WTC11 (cell line): ENCODE data around the gene TOB2. TPM values are rescaled to one million over a fixed set of nuclear protein-coding genes. Genes with fewer than 3 reads are reported as not detected.
A peak's percentile ranks its signal among the peaks of the same experiment; 100 is the strongest.

Experiments used
- ATAC-seq: fragments of 200-7000 bp; cut with Tn5 transposase; 2 replicates; pipeline ENCODE4 v1.10.0; 2021; ENCODE audit warnings: mild to moderate bottlenecking, moderate library complexity
- CTCF ChIA-PET: fragments of 300-600 bp; sonication (Branson Sonifier 250); formaldehyde crosslinking; loops from one replicate; lab custom pipeline; 2021; ENCODE audit warnings: antibody characterized with exemption; lab: Charles Lee
- POLR2A ChIA-PET: fragments of 350-600 bp; sonication (Branson Sonifier 250); formaldehyde crosslinking; loops from one replicate; lab custom pipeline; 2021; ENCODE audit warnings: antibody characterized with exemption; lab: Charles Lee
- DNase-seq: peaks from one replicate; pipeline ENCODE4 v3.0.0; 2021; ENCODE audit warnings: low spot score
- H3K27ac Mint-ChIP-seq: 2 replicates; pipeline ENCODE4 v1.8.0; 2021; ENCODE audit warnings: mixed read lengths
- H3K27me3 Mint-ChIP-seq: 2 replicates; pipeline ENCODE4 v1.8.0; 2021; ENCODE audit warnings: low read depth, mild to moderate bottlenecking, moderate library complexity, mixed read lengths
- H3K36me3 Mint-ChIP-seq: 2 replicates; pipeline ENCODE4 v1.8.0; 2021; ENCODE audit warnings: mixed read lengths
- H3K4me1 Mint-ChIP-seq: 2 replicates; pipeline ENCODE4 v1.8.0; 2022; ENCODE audit warnings: mixed read lengths
- H3K4me3 Mint-ChIP-seq: 2 replicates; pipeline ENCODE4 v1.8.0; 2021; ENCODE audit warnings: mild to moderate bottlenecking, moderate library complexity, mixed read lengths
- H3K9me3 Mint-ChIP-seq: 2 replicates; pipeline ENCODE4 v1.8.0; 2021; ENCODE audit warnings: mixed read lengths
- ATF1 ChIP-seq: sonication (generic); formaldehyde crosslinking; IDR thresholded peaks from 2 replicates; pipeline ENCODE4 v1.8.1; 2023; ENCODE audit warnings: mild to moderate bottlenecking, moderate library complexity, missing genetic modification reagents
- GABPB1 ChIP-seq: sonication (generic); formaldehyde crosslinking; IDR thresholded peaks from 2 replicates; pipeline ENCODE4 v1.8.1; 2023; ENCODE audit warnings: mild to moderate bottlenecking, missing genetic modification reagents
- GTF2I ChIP-seq: fragments of 250-450 bp; sonication (Bioruptor Pico); conservative IDR thresholded peaks from 2 replicates; pipeline ENCODE4 v1.4.0; 2021; ENCODE audit warnings: mild to moderate bottlenecking
- IRF1 ChIP-seq: sonication (generic); formaldehyde crosslinking; IDR thresholded peaks from 2 replicates; pipeline ENCODE4 v1.8.0; 2023; ENCODE audit warnings: missing genetic modification reagents
- NFE2L1 ChIP-seq: sonication (generic); formaldehyde crosslinking; IDR thresholded peaks from 2 replicates; pipeline ENCODE4 v1.8.1; 2023; ENCODE audit warnings: missing genetic modification reagents
- OVOL2 ChIP-seq: fragments of 250-450 bp; sonication (Bioruptor Pico); IDR thresholded peaks from 2 replicates; pipeline ENCODE4 v1.9.0; 2021; ENCODE audit warnings: mild to moderate bottlenecking, borderline replicate concordance
- PRRX2 ChIP-seq: fragments of 250-450 bp; sonication (Bioruptor Pico); IDR thresholded peaks from 2 replicates; pipeline ENCODE4 v1.8.0; 2021; ENCODE audit warnings: mild to moderate bottlenecking
- RORB ChIP-seq: fragments of 250-450 bp; sonication (Bioruptor Pico); IDR thresholded peaks from 2 replicates; pipeline ENCODE4 v1.9.0; 2021; ENCODE audit warnings: mild to moderate bottlenecking
- SMAD3 ChIP-seq: sonication (generic); formaldehyde crosslinking; IDR thresholded peaks from 2 replicates; pipeline ENCODE4 v1.8.0; 2022; ENCODE audit warnings: missing genetic modification reagents, mild to moderate bottlenecking, borderline replicate concordance
- SOX15 ChIP-seq: fragments of 250-450 bp; sonication (Bioruptor Pico); IDR thresholded peaks from 2 replicates; pipeline ENCODE4 v1.9.0; 2021; ENCODE audit warnings: mild to moderate bottlenecking
- TEAD4 ChIP-seq: sonication (generic); formaldehyde crosslinking; IDR thresholded peaks from 2 replicates; pipeline ENCODE4 v1.8.0; 2022; ENCODE audit warnings: mild to moderate bottlenecking, missing genetic modification reagents
- ZBTB43 ChIP-seq: sonication (generic); formaldehyde crosslinking; IDR thresholded peaks from 2 replicates; pipeline ENCODE4 v1.8.1; 2023; ENCODE audit warnings: mild to moderate bottlenecking, missing genetic modification reagents
- ZNF263 ChIP-seq: sonication (generic); formaldehyde crosslinking; IDR thresholded peaks from 2 replicates; pipeline ENCODE4 v1.8.1; 2022; ENCODE audit warnings: low read depth, mild to moderate bottlenecking, moderate library complexity, missing genetic modification reagents
- ZNF396 ChIP-seq: fragments of 250-450 bp; sonication (Bioruptor Pico); IDR thresholded peaks from 2 replicates; pipeline ENCODE4 v1.8.0; 2021; ENCODE audit warnings: mild to moderate bottlenecking, moderate library complexity, borderline replicate concordance
- ZNF416 ChIP-seq: fragments of 250-450 bp; sonication (Bioruptor Pico); IDR thresholded peaks from 2 replicates; pipeline ENCODE4 v1.9.0; 2021; ENCODE audit warnings: mild to moderate bottlenecking, inconsistent platforms
- ZNF423 ChIP-seq: fragments of 250-450 bp; sonication (Bioruptor Pico); IDR thresholded peaks from 2 replicates; pipeline ENCODE4 v2.1.2; 2022; ENCODE audit warnings: mild to moderate bottlenecking, moderate library complexity
- total RNA-seq: library from RNA; stranded (reverse); gene quantifications from 3 replicates; pipeline ENCODE4 v1.2.3, GENCODE V29; 2021
- TF ChIP-seq, protein P1 (sequence below): sonication (generic); formaldehyde crosslinking; IDR thresholded peaks from 2 replicates; pipeline ENCODE4 v1.8.0; 2022; ENCODE audit warnings: mild to moderate bottlenecking, missing genetic modification reagents
- TF ChIP-seq, protein P2 (sequence below): sonication (generic); formaldehyde crosslinking; IDR thresholded peaks from 2 replicates; pipeline ENCODE4 v1.8.0; 2023; ENCODE audit warnings: missing genetic modification reagents, mild to moderate bottlenecking, borderline replicate concordance
- TF ChIP-seq, protein P3 (sequence below): fragments of 250-450 bp; sonication (Bioruptor Pico); IDR thresholded peaks from 2 replicates; pipeline ENCODE4 v1.8.0; 2021; ENCODE audit warnings: mild to moderate bottlenecking
- TF ChIP-seq, protein P4 (sequence below): sonication (generic); formaldehyde crosslinking; IDR thresholded peaks from 2 replicates; pipeline ENCODE4 v1.8.1; 2023; ENCODE audit warnings: mild to moderate bottlenecking, missing genetic modification reagents, moderate library complexity
- TF ChIP-seq, protein P5 (sequence below): sonication (generic); formaldehyde crosslinking; IDR thresholded peaks from 2 replicates; pipeline ENCODE4 v1.8.1; 2023; ENCODE audit warnings: mild to moderate bottlenecking, moderate library complexity, missing genetic modification reagents

TOB2 gene
- total RNA-seq, 1 experiment from 2014 or later = 46.6 TPM

GRCh38 chr22:41431656-41432055 lies 14.9 kb downstream of the TOB2 start:
- no peak overlapping the region for H3K4me3 Mint-ChIP-seq
- TF ChIP-seq, protein P1, sequence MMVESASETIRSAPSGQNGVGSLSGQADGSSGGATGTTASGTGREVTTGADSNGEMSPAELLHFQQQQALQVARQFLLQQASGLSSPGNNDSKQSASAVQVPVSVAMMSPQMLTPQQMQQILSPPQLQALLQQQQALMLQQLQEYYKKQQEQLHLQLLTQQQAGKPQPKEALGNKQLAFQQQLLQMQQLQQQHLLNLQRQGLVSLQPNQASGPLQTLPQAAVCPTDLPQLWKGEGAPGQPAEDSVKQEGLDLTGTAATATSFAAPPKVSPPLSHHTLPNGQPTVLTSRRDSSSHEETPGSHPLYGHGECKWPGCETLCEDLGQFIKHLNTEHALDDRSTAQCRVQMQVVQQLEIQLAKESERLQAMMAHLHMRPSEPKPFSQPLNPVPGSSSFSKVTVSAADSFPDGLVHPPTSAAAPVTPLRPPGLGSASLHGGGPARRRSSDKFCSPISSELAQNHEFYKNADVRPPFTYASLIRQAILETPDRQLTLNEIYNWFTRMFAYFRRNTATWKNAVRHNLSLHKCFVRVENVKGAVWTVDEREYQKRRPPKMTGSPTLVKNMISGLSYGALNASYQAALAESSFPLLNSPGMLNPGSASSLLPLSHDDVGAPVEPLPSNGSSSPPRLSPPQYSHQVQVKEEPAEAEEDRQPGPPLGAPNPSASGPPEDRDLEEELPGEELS (CRISPR knock-in tag) = 0 out of 2 replicates have a peak, but pooled peaks have one; percentile 30
- TF ChIP-seq, protein P2, sequence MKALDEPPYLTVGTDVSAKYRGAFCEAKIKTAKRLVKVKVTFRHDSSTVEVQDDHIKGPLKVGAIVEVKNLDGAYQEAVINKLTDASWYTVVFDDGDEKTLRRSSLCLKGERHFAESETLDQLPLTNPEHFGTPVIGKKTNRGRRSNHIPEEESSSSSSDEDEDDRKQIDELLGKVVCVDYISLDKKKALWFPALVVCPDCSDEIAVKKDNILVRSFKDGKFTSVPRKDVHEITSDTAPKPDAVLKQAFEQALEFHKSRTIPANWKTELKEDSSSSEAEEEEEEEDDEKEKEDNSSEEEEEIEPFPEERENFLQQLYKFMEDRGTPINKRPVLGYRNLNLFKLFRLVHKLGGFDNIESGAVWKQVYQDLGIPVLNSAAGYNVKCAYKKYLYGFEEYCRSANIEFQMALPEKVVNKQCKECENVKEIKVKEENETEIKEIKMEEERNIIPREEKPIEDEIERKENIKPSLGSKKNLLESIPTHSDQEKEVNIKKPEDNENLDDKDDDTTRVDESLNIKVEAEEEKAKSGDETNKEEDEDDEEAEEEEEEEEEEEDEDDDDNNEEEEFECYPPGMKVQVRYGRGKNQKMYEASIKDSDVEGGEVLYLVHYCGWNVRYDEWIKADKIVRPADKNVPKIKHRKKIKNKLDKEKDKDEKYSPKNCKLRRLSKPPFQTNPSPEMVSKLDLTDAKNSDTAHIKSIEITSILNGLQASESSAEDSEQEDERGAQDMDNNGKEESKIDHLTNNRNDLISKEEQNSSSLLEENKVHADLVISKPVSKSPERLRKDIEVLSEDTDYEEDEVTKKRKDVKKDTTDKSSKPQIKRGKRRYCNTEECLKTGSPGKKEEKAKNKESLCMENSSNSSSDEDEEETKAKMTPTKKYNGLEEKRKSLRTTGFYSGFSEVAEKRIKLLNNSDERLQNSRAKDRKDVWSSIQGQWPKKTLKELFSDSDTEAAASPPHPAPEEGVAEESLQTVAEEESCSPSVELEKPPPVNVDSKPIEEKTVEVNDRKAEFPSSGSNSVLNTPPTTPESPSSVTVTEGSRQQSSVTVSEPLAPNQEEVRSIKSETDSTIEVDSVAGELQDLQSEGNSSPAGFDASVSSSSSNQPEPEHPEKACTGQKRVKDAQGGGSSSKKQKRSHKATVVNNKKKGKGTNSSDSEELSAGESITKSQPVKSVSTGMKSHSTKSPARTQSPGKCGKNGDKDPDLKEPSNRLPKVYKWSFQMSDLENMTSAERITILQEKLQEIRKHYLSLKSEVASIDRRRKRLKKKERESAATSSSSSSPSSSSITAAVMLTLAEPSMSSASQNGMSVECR = no peak
- CTCF ChIA-PET = interaction anchor here (0.7 to 1.0 kb wide), 2 partner anchors 61 to 85 kb away, joined by 3 read pairs; no protein-coding TSS in a partner anchor
- 0 out of 2 replicates have a peak, but pooled peaks have one; percentile 10 for ATAC-seq
- POLR2A ChIA-PET = interaction anchor here (0.7 kb wide), 1 partner anchor 12 kb away, joined by 5 read pairs; no protein-coding TSS in a partner anchor
- no peak for DNase-seq
- peak overlapping the region; percentile 43; the same call in 1 of the 2 replicates for H3K27ac Mint-ChIP-seq
- H3K36me3 Mint-ChIP-seq = peaks cover 16% of the 10 kb centered on the region
- no peaks in the 10 kb centered on the region for H3K27me3 Mint-ChIP-seq
- no peaks in the 10 kb centered on the region for H3K9me3 Mint-ChIP-seq
- H3K4me1 Mint-ChIP-seq = no peaks in the 10 kb centered on the region

DNA sequence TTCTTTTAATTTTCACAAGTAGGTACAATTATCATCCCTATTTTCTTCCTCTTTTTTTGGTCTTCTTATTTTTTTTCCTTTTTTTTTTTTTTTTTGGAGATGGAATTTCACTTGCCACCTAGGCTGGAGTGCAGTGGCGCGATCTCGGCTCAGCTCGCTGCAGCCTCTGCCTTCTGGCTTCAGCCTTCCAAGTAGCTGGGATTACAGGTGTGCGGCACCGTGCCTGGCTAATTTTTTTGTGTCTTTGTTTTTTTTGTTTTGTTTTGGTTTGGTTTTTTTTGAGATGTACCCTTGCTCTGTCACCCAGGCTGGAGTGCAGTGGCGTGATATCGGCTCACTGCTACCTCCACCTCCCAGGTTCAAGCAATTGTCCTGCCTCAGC lies 16.7 kb downstream of the TOB2 start:
- CTCF ChIA-PET = no interaction called here
- H3K4me1 Mint-ChIP-seq = peaks cover 3% of the 10 kb centered on the region; the same call in 1 of the 2 replicates
- POLR2A ChIA-PET = no interaction called here
- TF ChIP-seq, protein P3, sequence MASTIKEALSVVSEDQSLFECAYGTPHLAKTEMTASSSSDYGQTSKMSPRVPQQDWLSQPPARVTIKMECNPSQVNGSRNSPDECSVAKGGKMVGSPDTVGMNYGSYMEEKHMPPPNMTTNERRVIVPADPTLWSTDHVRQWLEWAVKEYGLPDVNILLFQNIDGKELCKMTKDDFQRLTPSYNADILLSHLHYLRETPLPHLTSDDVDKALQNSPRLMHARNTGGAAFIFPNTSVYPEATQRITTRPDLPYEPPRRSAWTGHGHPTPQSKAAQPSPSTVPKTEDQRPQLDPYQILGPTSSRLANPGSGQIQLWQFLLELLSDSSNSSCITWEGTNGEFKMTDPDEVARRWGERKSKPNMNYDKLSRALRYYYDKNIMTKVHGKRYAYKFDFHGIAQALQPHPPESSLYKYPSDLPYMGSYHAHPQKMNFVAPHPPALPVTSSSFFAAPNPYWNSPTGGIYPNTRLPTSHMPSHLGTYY (CRISPR knock-in tag) = no peak
- TF ChIP-seq OVOL2 (CRISPR knock-in tag) (no peak), GTF2I (CRISPR knock-in tag) (no peak), ZNF263 (CRISPR knock-in tag) (no peak), NFE2L1 (CRISPR knock-in tag) (no peak), TEAD4 (CRISPR knock-in tag) (no peak), PRRX2 (CRISPR knock-in tag) (no peak), ZNF416 (CRISPR knock-in tag) (no peak), RORB (no peak), ATF1 (no peak), ZBTB43 (CRISPR knock-in tag) (no peak), GABPB1 (CRISPR knock-in tag) (no peak), SMAD3 (CRISPR knock-in tag) (no peak), SOX15 (CRISPR knock-in tag) (no peak), ZNF396 (CRISPR knock-in tag) (no peak), IRF1 (CRISPR knock-in tag) (no peak), ZNF423 (CRISPR knock-in tag) (no peak)
- TF ChIP-seq, protein P4, sequence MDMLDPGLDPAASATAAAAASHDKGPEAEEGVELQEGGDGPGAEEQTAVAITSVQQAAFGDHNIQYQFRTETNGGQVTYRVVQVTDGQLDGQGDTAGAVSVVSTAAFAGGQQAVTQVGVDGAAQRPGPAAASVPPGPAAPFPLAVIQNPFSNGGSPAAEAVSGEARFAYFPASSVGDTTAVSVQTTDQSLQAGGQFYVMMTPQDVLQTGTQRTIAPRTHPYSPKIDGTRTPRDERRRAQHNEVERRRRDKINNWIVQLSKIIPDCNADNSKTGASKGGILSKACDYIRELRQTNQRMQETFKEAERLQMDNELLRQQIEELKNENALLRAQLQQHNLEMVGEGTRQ = no peak
- TF ChIP-seq, protein P5, sequence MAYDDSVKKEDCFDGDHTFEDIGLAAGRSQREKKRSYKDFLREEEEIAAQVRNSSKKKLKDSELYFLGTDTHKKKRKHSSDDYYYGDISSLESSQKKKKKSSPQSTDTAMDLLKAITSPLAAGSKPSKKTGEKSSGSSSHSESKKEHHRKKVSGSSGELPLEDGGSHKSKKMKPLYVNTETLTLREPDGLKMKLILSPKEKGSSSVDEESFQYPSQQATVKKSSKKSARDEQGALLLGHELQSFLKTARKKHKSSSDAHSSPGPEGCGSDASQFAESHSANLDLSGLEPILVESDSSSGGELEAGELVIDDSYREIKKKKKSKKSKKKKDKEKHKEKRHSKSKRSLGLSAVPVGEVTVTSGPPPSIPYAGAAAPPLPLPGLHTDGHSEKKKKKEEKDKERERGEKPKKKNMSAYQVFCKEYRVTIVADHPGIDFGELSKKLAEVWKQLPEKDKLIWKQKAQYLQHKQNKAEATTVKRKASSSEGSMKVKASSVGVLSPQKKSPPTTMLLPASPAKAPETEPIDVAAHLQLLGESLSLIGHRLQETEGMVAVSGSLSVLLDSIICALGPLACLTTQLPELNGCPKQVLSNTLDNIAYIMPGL (CRISPR knock-in tag) = no peak
- no peaks in the 10 kb centered on the region for H3K9me3 Mint-ChIP-seq
- DNase-seq (no peak), ATAC-seq (no peak)
- no peaks in the 10 kb centered on the region for H3K27me3 Mint-ChIP-seq
- peaks cover 2% of the 10 kb centered on the region; the same call in 1 of the 2 replicates for H3K36me3 Mint-ChIP-seq
- H3K27ac Mint-ChIP-seq = 0 out of 2 replicates have a peak overlapping the region, but pooled peaks have one; percentile 36
- no peak overlapping the region for H3K4me3 Mint-ChIP-seq
